SK-N-SH (cell line): Measurements from ENCODE around the gene ADK. TPM values are rescaled to one million over a fixed set of nuclear protein-coding genes. Genes with fewer than 3 reads are reported as not detected.
"Not testable (repeated sequence)": the region's sequence is repeated elsewhere in the genome, so short reads cannot be mapped to it uniquely, and the experiment has no call there.

Source experiments
- CTCF ChIA-PET: fragments of 300-600, 350-600 bp; formaldehyde crosslinking; extraction: SDS; loops from one replicate; lab custom pipeline; 2021; lab: Yijun Ruan, JAX
- POLR2A ChIA-PET: fragments of 350-600 bp; sonication (Branson Sonifier 250); formaldehyde crosslinking; extraction: SDS; loops from one replicate; lab custom pipeline; 2020; ENCODE audit warnings: antibody characterized with exemption, inconsistent platforms; lab: Yijun Ruan, JAX
- DNase-seq: peaks from one replicate; pipeline ENCODE4 v3.0.0; 2012
- H2AFZ ChIP-seq: fragments of 200-600 bp; sonication (generic); 2 replicates; pipeline ENCODE4 v1.8.1; 2016; ENCODE audit warnings: antibody characterized with exemption, mild to moderate bottlenecking, low read depth
- H3F3A ChIP-seq: fragments of 200-600 bp; sonication (generic); replicated peaks from 2 replicates; pipeline ENCODE3; 2016; ENCODE audit warnings: antibody characterized with exemption, mild to moderate bottlenecking; ENCODE audit not compliant: insufficient read depth
- H3K27ac ChIP-seq, 2 experiments: fragments of 200-500 bp in 1 of 2; fragments of 200-600 bp in 1 of 2; sonication (Bioruptor generic) in 1 of 2; sonication (generic), shearing (Covaris generic) in 1 of 2; 2 replicates each; pipeline versions ENCODE4 v1.5.1 to v1.6.1; 2014 to 2016; ENCODE audit warnings: low read depth in 2 of 2, inconsistent platforms in 1 of 2, low read length in 1 of 2, mild to moderate bottlenecking in 1 of 2, mixed read lengths in 1 of 2
- H3K27me3 ChIP-seq: fragments of 200-600 bp; sonication (generic), shearing (Covaris generic); 2 replicates; pipeline ENCODE4 v1.6.1; 2016; ENCODE audit warnings: mixed run types; ENCODE audit not compliant: insufficient read depth
- H3K36me3 ChIP-seq, 2 experiments: fragments of 200-500 bp in 1 of 2; fragments of 200-600 bp in 1 of 2; sonication (Bioruptor generic) in 1 of 2; sonication (generic) in 1 of 2; replicated peaks in 1 of 2; 2 replicates each; pipeline versions ENCODE3 to v1.5.1; 2014 to 2016; ENCODE audit warnings: low read length in 1 of 2, mild to moderate bottlenecking in 1 of 2; ENCODE audit not compliant: insufficient read depth in 2 of 2, control insufficient read depth in 1 of 2
- H3K4me1 ChIP-seq, 2 experiments: fragments of 200-500 bp in 1 of 2; fragments of 200-600 bp in 1 of 2; sonication (Bioruptor generic) in 1 of 2; sonication (generic), shearing (Covaris generic) in 1 of 2; 2 replicates each; pipeline versions ENCODE4 v1.5.1 to v1.6.1; 2014 to 2016; ENCODE audit warnings: low read depth in 1 of 2, low read length in 1 of 2, mixed run types in 1 of 2; ENCODE audit not compliant: insufficient read depth in 2 of 2, control insufficient read depth in 1 of 2
- H3K4me2 ChIP-seq: fragments of 200-600 bp; sonication (generic), shearing (Covaris generic); 2 replicates; pipeline ENCODE4 v1.6.1; 2017; ENCODE audit warnings: mixed run types
- H3K4me3 ChIP-seq, 2 experiments: fragments of 200-500 bp in 1 of 2; fragments of 200-600 bp in 1 of 2; sonication (Bioruptor generic) in 1 of 2; sonication (generic), shearing (Covaris generic) in 1 of 2; 2 replicates each; pipeline versions ENCODE4 v1.5.1 to v1.8.1; 2014 to 2016; ENCODE audit warnings: low read depth in 2 of 2, inconsistent platforms in 1 of 2, low read length in 1 of 2, mild to moderate bottlenecking in 1 of 2, mixed read lengths in 1 of 2, moderate library complexity in 1 of 2
- H3K79me2 ChIP-seq: fragments of 200-600 bp; sonication (generic); 2 replicates; pipeline ENCODE4 v1.8.1; 2017; ENCODE audit warnings: mild to moderate bottlenecking; ENCODE audit not compliant: insufficient read depth
- H3K9ac ChIP-seq: fragments of 200-600 bp; sonication (generic); 2 replicates; pipeline ENCODE4 v1.6.1; 2017; ENCODE audit warnings: mixed run types
- H3K9me2 ChIP-seq: fragments of 200-600 bp; sonication (generic); 2 replicates; pipeline ENCODE4 v1.6.1; 2017; ENCODE audit warnings: mixed run types
- H3K9me3 ChIP-seq: fragments of 200-600 bp; sonication (generic); 2 replicates; pipeline ENCODE4 v1.6.1; 2017; ENCODE audit warnings: mixed run types, mild to moderate bottlenecking, moderate library complexity
- H4K20me1 ChIP-seq: fragments of 200-600 bp; sonication (generic); 2 replicates; pipeline ENCODE4 v1.6.1; 2017; ENCODE audit warnings: mild to moderate bottlenecking, mixed run types; ENCODE audit not compliant: insufficient read depth
- CTCF ChIP-seq: fragments of 200-600 bp; sonication (generic); IDR thresholded peaks from 2 replicates; pipeline ENCODE4 v1.6.1; 2017; ENCODE audit warnings: antibody characterized with exemption, mild to moderate bottlenecking, moderate library complexity
- ELF1 ChIP-seq: IDR thresholded peaks from 2 replicates; pipeline ENCODE4 v1.4.0; 2012
- EZH2phosphoT487 ChIP-seq: fragments of 200-600 bp; sonication (generic); IDR thresholded peaks from 2 replicates; pipeline ENCODE4 v1.6.1; 2017; ENCODE audit warnings: low read depth, mixed run types, mild to moderate bottlenecking, antibody characterized with exemption, moderate library complexity, borderline replicate concordance
- FOSL2 ChIP-seq: IDR thresholded peaks from 2 replicates; pipeline ENCODE4 v1.4.0; 2012; ENCODE audit warnings: low read depth, mild to moderate bottlenecking, moderate library complexity, borderline replicate concordance
- FOXJ3 ChIP-seq: sonication (generic); formaldehyde crosslinking; IDR thresholded peaks from 2 replicates; pipeline ENCODE4 v1.5.1; 2020; ENCODE audit warnings: mild to moderate bottlenecking, missing genetic modification reagents
- FOXM1 ChIP-seq: IDR thresholded peaks from 2 replicates; pipeline ENCODE4 v1.4.0; 2012; ENCODE audit warnings: low read depth, mild to moderate bottlenecking
- GABPA ChIP-seq: IDR thresholded peaks from 2 replicates; pipeline ENCODE4 v1.4.0; 2012; ENCODE audit warnings: low read depth, mild to moderate bottlenecking
- GATA2 ChIP-seq: sonication (generic); formaldehyde crosslinking; IDR thresholded peaks from 2 replicates; pipeline ENCODE4 v1.5.0; 2020; ENCODE audit warnings: mild to moderate bottlenecking, missing genetic modification reagents
- IRF3 ChIP-seq: fragments of 150-350 bp; IDR thresholded peaks from 2 replicates; pipeline ENCODE4 v1.6.1; 2016; ENCODE audit warnings: mild to moderate bottlenecking, low read depth, low read length
- MAX ChIP-seq: IDR thresholded peaks from 2 replicates; pipeline ENCODE4 v1.4.0; 2012; ENCODE audit warnings: low read depth
- MEF2A ChIP-seq: IDR thresholded peaks from 2 replicates; pipeline ENCODE4 v1.4.0; 2012; ENCODE audit warnings: low read depth, borderline replicate concordance
- MXI1 ChIP-seq: IDR thresholded peaks from 2 replicates; pipeline ENCODE4 v1.6.1; 2012; ENCODE audit warnings: mild to moderate bottlenecking, low read depth, low read length, improper control_type of control experiment
- NFIC ChIP-seq: IDR thresholded peaks from 2 replicates; pipeline ENCODE4 v1.4.0; 2012; ENCODE audit warnings: borderline replicate concordance
- POLR2AphosphoS5 ChIP-seq: IDR thresholded peaks from 2 replicates; pipeline ENCODE4 v1.6.1; 2012; ENCODE audit warnings: low read depth, low read length
- RAD21 ChIP-seq: IDR thresholded peaks from 2 replicates; pipeline ENCODE4 v1.6.1; 2012; ENCODE audit warnings: mild to moderate bottlenecking, low read length
- RCOR1 ChIP-seq: fragments of 150-350 bp; IDR thresholded peaks from 2 replicates; pipeline ENCODE4 v1.6.1; 2017; ENCODE audit warnings: antibody characterized with exemption, low read length
- RFX5 ChIP-seq: IDR thresholded peaks from 2 replicates; pipeline ENCODE4 v1.6.1; 2012; ENCODE audit warnings: mild to moderate bottlenecking, improper control_type of control experiment, low read length
- SMC3 ChIP-seq: IDR thresholded peaks from 2 replicates; pipeline ENCODE4 v1.6.1; 2012; ENCODE audit warnings: low read depth, low read length, improper control_type of control experiment
- TAF1 ChIP-seq: IDR thresholded peaks from 2 replicates; pipeline ENCODE4 v1.6.1; 2012; ENCODE audit warnings: low read depth, mild to moderate bottlenecking, low read length, moderate library complexity, borderline replicate concordance
- WGBS: methylation state at CpG from one replicate; pipeline ENCODE4 v1.1.6; 2017; ENCODE audit warnings: low lambda C conversion rate; 5-methylcytosine and 5-hydroxymethylcytosine counted together
- polyA plus RNA-seq, 3 experiments: library from polyadenylated mRNA; depleted of rRNA; stranded (reverse); fragments of >200 nt; gene quantifications; 2 replicates each; pipeline ENCODE4 v1.2.3, GENCODE V29; 2012

The ADK gene
- polyA plus RNA-seq, 1 of the 3 experiments (the other 2 are of a cell fraction), result 25.1 TPM

- H3K79me2 ChIP-seq, result peaks cover 88% of the 10 kb centered on the region
- H3K4me3 ChIP-seq, H3K27me3 ChIP-seq, H3K27ac ChIP-seq, H2AFZ ChIP-seq, DNase-seq, H3K9me2 ChIP-seq, H3K9me3 ChIP-seq, POLR2A ChIA-PET, H3K9ac ChIP-seq, CTCF ChIA-PET, H3K4me2 ChIP-seq: not testable (repeated sequence)
- H3K36me3 ChIP-seq, result peaks cover 0 to 10% of the 10 kb centered on the region in 2 experiments
- 99% methylated on average over 10 of the region's 10 CpGs for WGBS
- peaks cover 26% of the 10 kb centered on the region for H3F3A ChIP-seq
- peaks cover 7 to 16% of the 10 kb centered on the region in 2 experiments; a peak in 3 of 4 replicates for H3K4me1 ChIP-seq
- peaks cover 33% of the 10 kb centered on the region for H4K20me1 ChIP-seq
Measured at GRCh38 chr10:74146980-74147379, 4.0 kb upstream of the ADK start.

GRCh38 chr10:74150204-74150989 lies 624 bp upstream of the ADK start, which contains the start of gene AP3M1:
AP3M1 (minus strand) TSS chr10:74150828; CDS start chr10:74138379, 12,449 bp downstream.
- ChIA-PET POLR2A (interaction anchor here (1.0 to 1.4 kb wide), 2 partner anchors 12 to 26 kb away, joined by 3 to 5 read pairs; no protein-coding TSS in a partner anchor), CTCF (interaction anchor here (1.0 to 1.9 kb wide), 4 partner anchors 32 to 302 kb away, joined by 3 to 4 read pairs (median 3); no protein-coding TSS in a partner anchor)
- Histone ChIP-seq H3K4me2 (peak within 1 kb of the TSS; percentile 88), H3K9me2 (no peaks in the 10 kb centered on the region), H4K20me1 (peaks cover 9% of the 10 kb centered on the region), H3K9me3 (no peaks in the 10 kb centered on the region), H3K4me3 (peak within 1 kb of the TSS; percentile 89 to 97), H3K27me3 (no peaks in the 10 kb centered on the region), H3K36me3 (peaks cover 0 to 10% of the 10 kb centered on the region in 2 experiments), H3K27ac (peak within 1 kb of the TSS; percentile 89 to 96), H3K9ac (peak within 1 kb of the TSS; percentile 90), H3K4me1 (peaks cover 8 to 16% of the 10 kb centered on the region in 2 experiments; a peak in 3 of 4 replicates), H3F3A (peaks cover 15% of the 10 kb centered on the region), H2AFZ (peak within 1 kb of the TSS; percentile 95), H3K79me2 (peaks cover 76% of the 10 kb centered on the region)
- WGBS, result 2% methylated on average over 32 of the region's 32 CpGs
- TF ChIP-seq FOXM1 (no peak), MXI1 (no peak), RFX5 (no peak), TAF1 (0 out of 2 replicates have a peak, but pooled peaks have one; percentile 7), ELF1 (peak; percentile 65; the same call in 1 of the 2 replicates), POLR2AphosphoS5 (peak; percentile 43; the same call in 1 of the 2 replicates), EZH2phosphoT487 (no peak), MEF2A (no peak), SMC3 (no peak), FOXJ3 (CRISPR knock-in tag) (no peak), NFIC (peak; percentile 25; the same call in 1 of the 2 replicates), RCOR1 (peak; percentile 40; the same call in 1 of the 2 replicates), IRF3 (no peak), GABPA (peak; percentile 24; the same call in 1 of the 2 replicates), MAX (0 out of 2 replicates have a peak, but pooled peaks have one; percentile 15), GATA2 (CRISPR knock-in tag) (no peak), CTCF (no peak), FOSL2 (no peak), RAD21 (no peak)
- peak; percentile 83 for DNase-seq
